Natural killer cell (primary cell): Measurements from ENCODE around the gene SIRT2. TPM values are rescaled to one million over a fixed set of nuclear protein-coding genes. Genes with fewer than 3 reads are reported as not detected.

Source experiments
- ATAC-seq, 3 donors: fragments of 150-1000 bp in 2 of 3; fragments of 200-7000 bp in 1 of 3; cut with Tn5 transposase; 1 replicate in 1 of 3; 2 replicates in 2 of 3; pipeline ENCODE4 v1.10.0; 2021; ENCODE audit warnings: mild to moderate bottlenecking in 2 of 3, moderate library complexity in 2 of 3
- DNase-seq, 2 donors: peaks; one replicate each; pipeline versions ENCODE4 v3.0.0 to v3.0.0-alpha.2; 2013 to 2021; ENCODE audit warnings: mixed read lengths in 1 of 2
- H3K27ac ChIP-seq: one replicate; pipeline ENCODE4 v1.5.1; 2013; ENCODE audit warnings: mild to moderate bottlenecking, low read length
- H3K27me3 ChIP-seq: one replicate; pipeline ENCODE4 v1.6.1; 2013; ENCODE audit warnings: low read length; ENCODE audit not compliant: control insufficient read depth, insufficient read depth
- H3K36me3 ChIP-seq: one replicate; pipeline ENCODE4 v1.6.1; 2013; ENCODE audit warnings: low read length; ENCODE audit not compliant: control insufficient read depth, insufficient read depth
- H3K4me1 ChIP-seq: one replicate; pipeline ENCODE4 v1.6.1; 2013; ENCODE audit warnings: low read length; ENCODE audit not compliant: control insufficient read depth, insufficient read depth
- H3K4me3 ChIP-seq: one replicate; pipeline ENCODE4 v1.5.1; 2013; ENCODE audit warnings: low read length
- H3K9me3 ChIP-seq: one replicate; pipeline ENCODE4 v1.6.1; 2013; ENCODE audit warnings: low read length; ENCODE audit not compliant: control insufficient read depth, insufficient read depth
- H3K27ac Mint-ChIP-seq, 2 donors: one replicate each; pipeline ENCODE4 v1.8.0; 2022; ENCODE audit warnings: mild to moderate bottlenecking in 2 of 2, mixed read lengths in 2 of 2, moderate library complexity in 1 of 2
- H3K27me3 Mint-ChIP-seq, 2 donors: one replicate each; pipeline ENCODE4 v1.8.0; 2022; ENCODE audit warnings: low read depth in 2 of 2, mixed read lengths in 2 of 2
- H3K36me3 Mint-ChIP-seq: one replicate; pipeline ENCODE4 v1.8.0; 2022; ENCODE audit warnings: mixed read lengths
- H3K4me1 Mint-ChIP-seq, 2 donors: one replicate each; pipeline ENCODE4 v1.8.0; 2022; ENCODE audit warnings: mixed read lengths in 2 of 2
- H3K4me3 Mint-ChIP-seq: one replicate; pipeline ENCODE4 v1.8.0; 2022; ENCODE audit warnings: mild to moderate bottlenecking, moderate library complexity, mixed read lengths
- H3K9me3 Mint-ChIP-seq, 2 donors: one replicate each; pipeline ENCODE4 v1.8.0; 2022; ENCODE audit warnings: mixed read lengths in 2 of 2
- CTCF ChIP-seq: fragments of 200-600 bp; IDR thresholded peaks from one replicate; pipeline ENCODE4 v1.8.0; 2022; ENCODE audit warnings: antibody characterized with exemption
- WGBS: methylation state at CpG from one replicate; pipeline ENCODE4 v1.1.7; 2013; ENCODE audit warnings: missing lambda C conversion rate; ENCODE audit not compliant: insufficient coverage; 5-methylcytosine and 5-hydroxymethylcytosine counted together
- intact Hi-C: fragments of 100-400 bp; cut with micrococcal nuclease; formaldehyde crosslinking; loops from one replicate; pipeline ENCODE4 v1.14.2; 2022
- total RNA-seq, 4 donors: library from RNA; stranded (reverse); fragments of 120-200 nt in 1 of 4; gene quantifications; one replicate each; pipeline versions ENCODE4 v1.2.3 to v1.2.4, GENCODE V29; 2013 to 2022

Gene SIRT2
- total RNA-seq, 3 donors from 2014 or later (not counting 1 experiment from before 2014, with no cell fraction given): 171 to 283 (median 208) TPM

GRCh38 chr19:38911388-38912001 is 12.1 kb upstream of the SIRT2 start:
- Mint-ChIP-seq H3K4me3 (no peak overlapping the region), H3K9me3 (no peaks in the 10 kb centered on the region), H3K27me3 (no peaks in the 10 kb centered on the region), H3K4me1 (peaks cover 16 to 41% of the 10 kb centered on the region in 2 donors), H3K36me3 (no peaks in the 10 kb centered on the region), H3K27ac (no peak overlapping the region)
- intact Hi-C loops: no loop called here
- H3K36me3 ChIP-seq: peaks cover 15% of the 10 kb centered on the region
- DNase-seq (no peak), ATAC-seq (no peak)
- H3K27ac ChIP-seq: no peak overlapping the region
- peaks cover 25% of the 10 kb centered on the region for H3K4me1 ChIP-seq
- no peaks in the 10 kb centered on the region for H3K27me3 ChIP-seq
- TF ChIP-seq CTCF: no peak
- H3K9me3 ChIP-seq: no peaks in the 10 kb centered on the region
- 89% methylated on average over 16 of the region's 16 CpGs for WGBS
- H3K4me3 ChIP-seq: no peak overlapping the region

GRCh38 chr19:38910488-38910887 is 11.1 kb upstream of the SIRT2 start:
- Mint-ChIP-seq H3K4me1 (peaks cover 16 to 42% of the 10 kb centered on the region in 2 donors), H3K36me3 (no peaks in the 10 kb centered on the region), H3K27me3 (no peaks in the 10 kb centered on the region), H3K27ac (peak overlapping the region in 1 of 2 donors; percentile 31), H3K9me3 (no peaks in the 10 kb centered on the region), H3K4me3 (peak overlapping the region; percentile 45)
- Histone ChIP-seq H3K27ac (no peak overlapping the region), H3K4me1 (peaks cover 25% of the 10 kb centered on the region), H3K4me3 (no peak overlapping the region), H3K9me3 (no peaks in the 10 kb centered on the region), H3K27me3 (no peaks in the 10 kb centered on the region), H3K36me3 (peaks cover 19% of the 10 kb centered on the region)
- DNase-seq: no peak
- intact Hi-C loops: no loop called here
- no peak for ATAC-seq
- 99% methylated on average over 11 of the region's 12 CpGs for WGBS
- TF ChIP-seq CTCF: no peak

GRCh38 chr19:38908911-38909310 is 9.5 kb upstream of the SIRT2 start:
- H3K27me3 Mint-ChIP-seq: no peaks in the 10 kb centered on the region
- Histone ChIP-seq H3K9me3 (no peaks in the 10 kb centered on the region), H3K27me3 (no peaks in the 10 kb centered on the region), H3K4me1 (peaks cover 25% of the 10 kb centered on the region), H3K36me3 (peaks cover 25% of the 10 kb centered on the region), H3K27ac (peak overlapping the region; percentile 64), H3K4me3 (no peak overlapping the region)
- peak overlapping the region; percentile 37 for H3K4me3 Mint-ChIP-seq
- TF ChIP-seq CTCF: no peak
- H3K36me3 Mint-ChIP-seq: no peaks in the 10 kb centered on the region
- H3K9me3 Mint-ChIP-seq: no peaks in the 10 kb centered on the region
- DNase-seq (peak in 1 of 2 donors; percentile 25), ATAC-seq (peak; percentile 37 to 51 (median 38))
- H3K27ac Mint-ChIP-seq: peak overlapping the region; percentile 84 to 85
- peaks cover 24 to 51% of the 10 kb centered on the region in 2 donors for H3K4me1 Mint-ChIP-seq
- WGBS: 41% methylated on average over 10 of the region's 10 CpGs
- intact Hi-C loops: no loop called here

- TF ChIP-seq CTCF: no peak
- 97% methylated on average over 12 of the region's 12 CpGs for WGBS
- DNase-seq: no peak
- H3K4me3 ChIP-seq: no peak overlapping the region
- peaks cover 23% of the 10 kb centered on the region for H3K4me1 ChIP-seq
- no peaks in the 10 kb centered on the region for H3K36me3 Mint-ChIP-seq
- H3K9me3 ChIP-seq: no peaks in the 10 kb centered on the region
- peak overlapping the region; percentile 84 to 85 for H3K27ac Mint-ChIP-seq
- H3K27ac ChIP-seq: no peak overlapping the region
- no peaks in the 10 kb centered on the region for H3K9me3 Mint-ChIP-seq
- intact Hi-C loops: no loop called here
- peaks cover 27% of the 10 kb centered on the region for H3K36me3 ChIP-seq
- H3K4me3 Mint-ChIP-seq: peak overlapping the region; percentile 52
- H3K27me3 ChIP-seq: no peaks in the 10 kb centered on the region
- peaks cover 18 to 44% of the 10 kb centered on the region in 2 donors for H3K4me1 Mint-ChIP-seq
- no peak for ATAC-seq
- no peaks in the 10 kb centered on the region for H3K27me3 Mint-ChIP-seq
These were observed 8.3 kb upstream of the SIRT2 start for GRCh38 chr19:38907670-38908069.
